BLaER1 (cell line): ENCODE data around the gene ATG14.
A peak's percentile ranks its signal among the peaks of the same experiment; 100 is the strongest.

Experiments used
- H3K27ac ChIP-seq: shearing (Covaris generic); formaldehyde crosslinking; 2 replicates; pipeline ENCODE4 v1.8.1; 2022
- H3K27me3 ChIP-seq: shearing (Covaris generic); formaldehyde crosslinking; 2 replicates; pipeline ENCODE4 v1.8.1; 2022
- H3K36me3 ChIP-seq: shearing (Covaris generic); formaldehyde crosslinking; 2 replicates; pipeline ENCODE4 v1.8.1; 2022
- H3K4me1 ChIP-seq: shearing (Covaris generic); formaldehyde crosslinking; 2 replicates; pipeline ENCODE4 v1.8.1; 2022
- H3K4me2 ChIP-seq: shearing (Covaris generic); formaldehyde crosslinking; 2 replicates; pipeline ENCODE4 v1.8.1; 2022
- H3K4me3 ChIP-seq: shearing (Covaris generic); formaldehyde crosslinking; 2 replicates; pipeline ENCODE4 v1.8.1; 2022
- H3K9ac ChIP-seq: shearing (Covaris generic); formaldehyde crosslinking; 2 replicates; pipeline ENCODE4 v1.8.1; 2022
- H3K9me3 ChIP-seq: shearing (Covaris generic); formaldehyde crosslinking; 2 replicates; pipeline ENCODE4 v1.8.1; 2022
- H4K20me1 ChIP-seq: shearing (Covaris generic); formaldehyde crosslinking; 2 replicates; pipeline ENCODE4 v1.8.1; 2022
- Cebpa-rat ChIP-seq: shearing (Covaris generic); IDR thresholded peaks from 2 replicates; pipeline ENCODE4 v1.8.1; 2022

The ATG14 gene

GRCh38 chr14:55418411-55418810 lies 6.8 kb upstream of the ATG14 start:
- Histone ChIP-seq H3K36me3 (no peaks in the 10 kb centered on the region), H3K4me3 (no peak overlapping the region), H3K9ac (no peak overlapping the region), H3K27ac (no peak overlapping the region), H3K4me1 (no peaks in the 10 kb centered on the region), H3K4me2 (no peak overlapping the region), H4K20me1 (no peaks in the 10 kb centered on the region), H3K9me3 (no peaks in the 10 kb centered on the region), H3K27me3 (no peaks in the 10 kb centered on the region)
- TF ChIP-seq Cebpa-rat, result no peak

DNA sequence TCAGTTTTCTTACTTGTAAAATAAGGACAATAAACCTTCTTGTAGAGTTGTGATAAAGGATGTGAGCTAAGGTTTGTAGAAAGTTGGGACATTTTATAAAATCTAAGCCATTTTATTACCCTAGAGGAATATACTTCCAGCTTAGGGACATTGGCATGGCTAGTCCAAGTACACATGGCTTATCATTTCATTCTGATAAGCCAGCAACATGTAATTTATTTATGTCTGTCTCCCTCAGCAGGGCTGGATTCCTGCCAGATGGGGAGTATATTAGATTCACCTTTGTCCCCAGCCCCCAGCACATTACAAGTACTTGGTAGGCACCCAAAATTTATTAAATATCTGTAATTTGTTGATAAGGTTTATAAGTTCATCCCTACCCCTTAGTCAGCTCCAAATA lies 6.3 kb upstream of the ATG14 start:
- H4K20me1 ChIP-seq, result no peaks in the 10 kb centered on the region
- H3K9ac ChIP-seq, result no peak overlapping the region
- H3K27ac ChIP-seq, result no peak overlapping the region
- H3K4me1 ChIP-seq, result no peaks in the 10 kb centered on the region
- no peak overlapping the region for H3K4me2 ChIP-seq
- no peaks in the 10 kb centered on the region for H3K9me3 ChIP-seq
- H3K4me3 ChIP-seq, result no peak overlapping the region
- no peaks in the 10 kb centered on the region for H3K36me3 ChIP-seq
- no peak for TF ChIP-seq Cebpa-rat
- H3K27me3 ChIP-seq, result no peaks in the 10 kb centered on the region

- Histone ChIP-seq H4K20me1 (no peaks in the 10 kb centered on the region), H3K4me1 (peaks cover 8% of the 10 kb centered on the region; the same call in 1 of the 2 replicates), H3K9ac (no peak overlapping the region), H3K36me3 (no peaks in the 10 kb centered on the region), H3K4me2 (no peak overlapping the region), H3K4me3 (no peak overlapping the region), H3K27me3 (no peaks in the 10 kb centered on the region), H3K27ac (no peak overlapping the region), H3K9me3 (no peaks in the 10 kb centered on the region)
- no peak for TF ChIP-seq Cebpa-rat
These were observed 5.2 kb upstream of the ATG14 start for GRCh38 chr14:55416866-55417265.

GRCh38 chr14:55414551-55414950 lies 2.9 kb upstream of the ATG14 start:
- Histone ChIP-seq H3K27me3 (no peaks in the 10 kb centered on the region), H3K9me3 (no peaks in the 10 kb centered on the region), H3K27ac (no peak overlapping the region), H3K4me2 (no peak overlapping the region), H3K4me3 (no peak overlapping the region), H3K36me3 (no peaks in the 10 kb centered on the region), H3K9ac (no peak overlapping the region), H4K20me1 (no peaks in the 10 kb centered on the region), H3K4me1 (peaks cover 24% of the 10 kb centered on the region)
- no peak for TF ChIP-seq Cebpa-rat

- no peak for TF ChIP-seq Cebpa-rat
- H3K4me1 ChIP-seq, result peaks cover 29% of the 10 kb centered on the region
- H3K27ac ChIP-seq, result no peak overlapping the region
- peaks cover 8% of the 10 kb centered on the region; the same call in 1 of the 2 replicates for H4K20me1 ChIP-seq
- H3K4me3 ChIP-seq, result no peak overlapping the region
- H3K4me2 ChIP-seq, result 0 out of 2 replicates have a peak overlapping the region, but pooled peaks have one; percentile 95
- no peak overlapping the region for H3K9ac ChIP-seq
- H3K9me3 ChIP-seq, result no peaks in the 10 kb centered on the region
- no peaks in the 10 kb centered on the region for H3K27me3 ChIP-seq
- H3K36me3 ChIP-seq, result no peaks in the 10 kb centered on the region
These were observed 1.0 kb upstream of the ATG14 start for GRCh38 chr14:55412676-55413075.

DNA sequence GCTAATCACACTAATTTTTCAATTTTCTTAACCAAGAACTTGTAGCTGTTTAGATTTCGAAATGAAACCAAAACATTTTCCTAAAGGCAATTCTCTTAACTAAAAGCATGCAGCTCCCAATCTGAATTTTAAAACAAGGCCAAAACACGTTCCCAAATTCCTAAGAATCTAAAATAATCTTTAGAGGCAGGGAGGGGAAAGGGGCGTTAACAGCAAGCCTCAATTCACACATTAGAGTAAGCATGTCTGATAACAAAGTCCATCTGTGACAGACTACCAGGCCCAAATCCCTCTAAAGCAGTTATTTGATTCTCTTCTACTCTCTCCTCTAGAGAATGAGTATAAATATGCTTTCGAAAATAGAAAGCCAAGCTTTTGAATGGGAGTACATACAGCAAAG lies 754 bp downstream of the ATG14 start:
- TF ChIP-seq Cebpa-rat, result no peak
- Histone ChIP-seq H3K4me3 (peak overlapping the region; percentile 99), H3K36me3 (no peaks in the 10 kb centered on the region), H4K20me1 (peaks cover 12% of the 10 kb centered on the region; the same call in 1 of the 2 replicates), H3K27me3 (no peaks in the 10 kb centered on the region), H3K9me3 (no peaks in the 10 kb centered on the region), H3K27ac (peak overlapping the region; percentile 89), H3K9ac (peak overlapping the region; percentile 95), H3K4me2 (peak overlapping the region; percentile 95), H3K4me1 (peaks cover 29% of the 10 kb centered on the region)

DNA sequence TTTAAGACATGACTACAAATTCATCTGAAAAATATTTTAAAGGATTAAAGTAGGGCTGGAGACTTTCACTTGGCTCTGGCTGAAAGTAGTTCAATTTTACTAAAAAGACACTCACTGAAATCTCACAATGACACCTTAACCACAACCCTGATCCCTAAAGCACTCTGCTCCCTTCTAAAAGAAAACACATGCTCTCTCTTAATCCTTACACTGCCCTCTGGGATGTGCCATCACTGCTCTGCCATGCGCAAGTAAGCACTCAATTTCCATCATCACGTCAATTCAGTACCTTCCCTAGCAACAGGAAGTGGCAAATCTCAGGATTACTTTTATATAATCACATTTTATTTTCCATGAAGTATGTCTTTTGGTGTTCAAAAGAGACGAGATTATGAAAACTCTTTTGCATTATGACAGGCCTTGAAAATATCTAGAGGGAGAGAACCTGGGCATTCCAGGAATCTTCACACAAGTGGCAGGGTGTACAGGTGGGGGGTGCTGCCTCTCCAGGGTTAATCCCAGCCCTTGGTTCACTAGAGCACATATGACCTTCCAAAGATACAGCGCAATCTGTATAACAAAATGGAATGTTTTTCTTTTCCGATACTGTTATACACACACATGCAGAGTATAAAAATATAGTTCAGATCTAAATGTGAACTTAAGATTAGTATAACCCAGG lies 7.3 kb downstream of the ATG14 start:
- Histone ChIP-seq H3K4me3 (no peak overlapping the region), H4K20me1 (peaks cover 30% of the 10 kb centered on the region), H3K27me3 (no peaks in the 10 kb centered on the region), H3K9me3 (no peaks in the 10 kb centered on the region), H3K27ac (no peak overlapping the region), H3K9ac (peak overlapping the region; percentile 59), H3K4me1 (peaks cover 22% of the 10 kb centered on the region), H3K36me3 (no peaks in the 10 kb centered on the region), H3K4me2 (peak overlapping the region; percentile 72)
- TF ChIP-seq Cebpa-rat, result no peak

GRCh38 chr14:55401751-55402150 lies 9.9 kb downstream of the ATG14 start:
- peaks cover 19% of the 10 kb centered on the region for H3K4me1 ChIP-seq
- H3K9ac ChIP-seq, result no peak overlapping the region
- H4K20me1 ChIP-seq, result peaks cover 31% of the 10 kb centered on the region
- no peaks in the 10 kb centered on the region for H3K36me3 ChIP-seq
- no peak overlapping the region for H3K4me2 ChIP-seq
- H3K27ac ChIP-seq, result no peak overlapping the region
- no peak for TF ChIP-seq Cebpa-rat
- H3K4me3 ChIP-seq, result no peak overlapping the region
- no peaks in the 10 kb centered on the region for H3K27me3 ChIP-seq
- H3K9me3 ChIP-seq, result no peaks in the 10 kb centered on the region

GRCh38 chr14:55399852-55400251 lies 11.8 kb downstream of the ATG14 start:
- peaks cover 11% of the 10 kb centered on the region for H3K4me1 ChIP-seq
- no peak for TF ChIP-seq Cebpa-rat
- no peaks in the 10 kb centered on the region for H3K9me3 ChIP-seq
- H3K9ac ChIP-seq, result no peak overlapping the region
- H3K27me3 ChIP-seq, result no peaks in the 10 kb centered on the region
- peaks cover 32% of the 10 kb centered on the region for H4K20me1 ChIP-seq
- H3K36me3 ChIP-seq, result peaks cover 6% of the 10 kb centered on the region
- no peak overlapping the region for H3K27ac ChIP-seq
- H3K4me2 ChIP-seq, result no peak overlapping the region
- H3K4me3 ChIP-seq, result no peak overlapping the region

- peaks cover 27% of the 10 kb centered on the region for H4K20me1 ChIP-seq
- no peaks in the 10 kb centered on the region for H3K27me3 ChIP-seq
- H3K36me3 ChIP-seq, result peaks cover 13% of the 10 kb centered on the region
- no peaks in the 10 kb centered on the region for H3K9me3 ChIP-seq
- no peak overlapping the region for H3K9ac ChIP-seq
- H3K27ac ChIP-seq, result no peak overlapping the region
- TF ChIP-seq Cebpa-rat, result no peak
- H3K4me2 ChIP-seq, result no peak overlapping the region
- peaks cover 5% of the 10 kb centered on the region for H3K4me1 ChIP-seq
- no peak overlapping the region for H3K4me3 ChIP-seq
These were observed 12.4 kb downstream of the ATG14 start for GRCh38 chr14:55399183-55399582.
